ENCODE measurements around the gene RNF8. TPM values are rescaled to one million over a fixed set of nuclear protein-coding genes. Genes with fewer than 3 reads are reported as not detected.
"Not testable (repeated sequence)": the region's sequence is repeated elsewhere in the genome, so short reads cannot be mapped to it uniquely, and the experiment has no call there.

The RNF8 gene
- total RNA-seq, 1 donor = 16.6 TPM

GRCh38 chr6:37331047-37331446, 22.7 kb upstream of the RNF8 start:
- no peak for TF ChIP-seq CTCF (IDR thresholded peaks at IDR 0.05; ENCODE audit: extremely low read depth, low read depth, low read length)
- no peaks in the 10 kb centered on the region for H4K20me1 ChIP-seq (ENCODE audit: insufficient read depth, low read length)
- H3K9me3 ChIP-seq (ENCODE audit: low read depth, low read length) = no peaks in the 10 kb centered on the region
- H3K27ac ChIP-seq (ENCODE audit: low read depth, low read length) = no peak overlapping the region
- H3K36me3 ChIP-seq (ENCODE audit: insufficient read depth, low read length) = peaks cover 28% of the 10 kb centered on the region
- no peak for DNase-seq (ENCODE audit: insufficient read length, low spot score, missing footprints)
- H3K4me2 ChIP-seq (ENCODE audit: insufficient read depth, low read length) = no peak overlapping the region
- no peak overlapping the region for H2AFZ ChIP-seq (ENCODE audit: low read length)
- no peak overlapping the region for H3K4me3 ChIP-seq (ENCODE audit: insufficient read depth, low read length)
- H3K79me2 ChIP-seq (ENCODE audit: insufficient read depth, low read length) = no peaks in the 10 kb centered on the region
- no peaks in the 10 kb centered on the region for H3K27me3 ChIP-seq (ENCODE audit: insufficient read depth, low read length)
- no peaks in the 10 kb centered on the region for H3K4me1 ChIP-seq (ENCODE audit: insufficient read depth, low read length)

- Histone ChIP-seq H3K27me3 (ENCODE audit: insufficient read depth, low read length) (no peaks in the 10 kb centered on the region), H3K36me3 (ENCODE audit: insufficient read depth, low read length) (peaks cover 28% of the 10 kb centered on the region)
- TF ChIP-seq CTCF (IDR thresholded peaks at IDR 0.05; ENCODE audit: extremely low read depth, low read depth, low read length) = no peak
Measured at GRCh38 chr6:37332894-37333293, 20.9 kb upstream of the RNF8 start.

GRCh38 chr6:37334047-37334446, 19.7 kb upstream of the RNF8 start:
- no peaks in the 10 kb centered on the region for H4K20me1 ChIP-seq (ENCODE audit: insufficient read depth, low read length)
- no peaks in the 10 kb centered on the region for H3K27me3 ChIP-seq (ENCODE audit: insufficient read depth, low read length)
- H3K79me2 ChIP-seq (ENCODE audit: insufficient read depth, low read length) = no peaks in the 10 kb centered on the region
- H3K4me2 ChIP-seq (ENCODE audit: insufficient read depth, low read length) = no peak overlapping the region
- no peaks in the 10 kb centered on the region for H3K4me1 ChIP-seq (ENCODE audit: insufficient read depth, low read length)
- H3K9me3 ChIP-seq (ENCODE audit: low read depth, low read length) = no peaks in the 10 kb centered on the region
- TF ChIP-seq CTCF (IDR thresholded peaks at IDR 0.05; ENCODE audit: extremely low read depth, low read depth, low read length) = no peak
- DNase-seq (ENCODE audit: insufficient read length, low spot score, missing footprints) = no peak
- H3K36me3 ChIP-seq (ENCODE audit: insufficient read depth, low read length) = peaks cover 28% of the 10 kb centered on the region
- H3K27ac ChIP-seq (ENCODE audit: low read depth, low read length) = no peak overlapping the region
- no peak overlapping the region for H3K4me3 ChIP-seq (ENCODE audit: insufficient read depth, low read length)
- H2AFZ ChIP-seq (ENCODE audit: low read length) = no peak overlapping the region

More at GRCh38 chr6:37332894-37333293, 20.9 kb upstream of the RNF8 start:
- Histone ChIP-seq H3K4me1 (ENCODE audit: insufficient read depth, low read length) (no peaks in the 10 kb centered on the region), H2AFZ (ENCODE audit: low read length) (no peak overlapping the region), H3K4me3 (ENCODE audit: insufficient read depth, low read length) (no peak overlapping the region), H3K27ac (ENCODE audit: low read depth, low read length) (no peak overlapping the region), H3K9me3 (ENCODE audit: low read depth, low read length) (no peaks in the 10 kb centered on the region), H3K4me2 (ENCODE audit: insufficient read depth, low read length) (no peak overlapping the region), H3K79me2 (ENCODE audit: insufficient read depth, low read length) (no peaks in the 10 kb centered on the region), H4K20me1 (ENCODE audit: insufficient read depth, low read length) (no peaks in the 10 kb centered on the region)
- no peak for DNase-seq (ENCODE audit: insufficient read length, low spot score, missing footprints)

- not testable (repeated sequence) for H3K27me3 ChIP-seq (ENCODE audit: insufficient read depth, low read length); H3K4me1 ChIP-seq (ENCODE audit: insufficient read depth, low read length)
Measured at GRCh38 chr6:37338317-37338716, 15.5 kb upstream of the RNF8 start.

More at GRCh38 chr6:37338317-37338716, 15.5 kb upstream of the RNF8 start:
- not testable (repeated sequence) for H3K79me2 ChIP-seq (ENCODE audit: insufficient read depth, low read length); H4K20me1 ChIP-seq (ENCODE audit: insufficient read depth, low read length); H2AFZ ChIP-seq (ENCODE audit: low read length); H3K4me2 ChIP-seq (ENCODE audit: insufficient read depth, low read length); H3K9me3 ChIP-seq (ENCODE audit: low read depth, low read length); H3K4me3 ChIP-seq (ENCODE audit: insufficient read depth, low read length); H3K27ac ChIP-seq (ENCODE audit: low read depth, low read length); H3K36me3 ChIP-seq (ENCODE audit: insufficient read depth, low read length); DNase-seq (ENCODE audit: insufficient read length, low spot score, missing footprints)

Measured in osteoblast (primary cell).